G401 (cell line): ENCODE data around the gene OR6A2. TPM values are rescaled to one million over a fixed set of nuclear protein-coding genes. Genes with fewer than 3 reads are reported as not detected.
"Not testable (repeated sequence)": the region's sequence is repeated elsewhere in the genome, so short reads cannot be mapped to it uniquely, and the experiment has no call there.

Source experiments
- DNase-seq: peaks from one replicate; pipeline ENCODE4 v3.0.0-alpha.2; 2015; ENCODE audit warnings: low spot score
- in situ Hi-C: cut with HindIII; loops from 2 replicates; pipeline ENCODE4 v1.10.0; 2016; ENCODE audit warnings: low sequenced_read_pairs, mixed read lengths
- total RNA-seq: library from RNA; depleted of rRNA; stranded (reverse); fragments of >200 nt; shearing (Covaris generic); gene quantifications from 2 replicates; pipeline ENCODE4 v1.2.3, GENCODE V29; 2014; rRNA removed

OR6A2 gene
- total RNA-seq = 0.24 TPM in 1 of 2 replicates, not detected in the other

- in situ Hi-C loops = no loop called here
- no peak for DNase-seq
These were observed at the start of gene OR6A2 for GRCh38 chr11:6799402-6799801. Gene OR6A2, minus strand, starts transcription at chr11:6799689. Its CDS starts 3,981 bp downstream, at chr11:6795708.

- DNase-seq = no peak
- in situ Hi-C loops = no loop called here
These were observed 45.9 kb upstream of the OR6A2 start, which contains the start of gene OR10A5 for GRCh38 chr11:6845383-6845782. Gene OR10A5, plus strand, starts transcription at chr11:6845683. Its CDS starts 0 bp downstream, at chr11:6845683.

GRCh38 chr11:6844356-6844755, 44.9 kb upstream of the OR6A2 start:
- in situ Hi-C loops = no loop called here
- no peak for DNase-seq

GRCh38 chr11:6843670-6844069, 44.2 kb upstream of the OR6A2 start:
- in situ Hi-C loops = no loop called here
- no peak for DNase-seq

DNA sequence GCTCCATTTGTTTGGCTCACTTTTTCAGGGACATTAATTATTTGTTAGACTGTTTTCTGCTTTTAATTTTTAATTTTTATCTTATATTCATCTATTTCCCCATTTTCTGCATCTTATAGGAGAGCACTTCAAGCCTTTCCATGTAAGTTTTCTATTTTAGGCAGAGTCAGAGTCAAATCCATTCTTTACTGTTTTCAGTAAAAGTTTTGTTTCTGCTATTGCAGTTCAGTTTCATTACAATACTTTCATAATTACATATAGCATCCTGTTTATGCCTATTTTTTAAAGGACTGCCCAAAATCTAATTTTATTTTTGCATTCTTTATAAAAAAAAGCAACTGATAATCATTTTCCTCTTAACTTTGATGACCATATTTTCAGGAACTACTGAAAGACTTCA, 42.2 kb upstream of the OR6A2 start:
- in situ Hi-C loops = no loop called here

GRCh38 chr11:6834021-6834420, 34.5 kb upstream of the OR6A2 start:
- no peak for DNase-seq
- in situ Hi-C loops = no loop called here

More for the DNA sequence above, 42.2 kb upstream of the OR6A2 start:
- DNase-seq = no peak

DNA sequence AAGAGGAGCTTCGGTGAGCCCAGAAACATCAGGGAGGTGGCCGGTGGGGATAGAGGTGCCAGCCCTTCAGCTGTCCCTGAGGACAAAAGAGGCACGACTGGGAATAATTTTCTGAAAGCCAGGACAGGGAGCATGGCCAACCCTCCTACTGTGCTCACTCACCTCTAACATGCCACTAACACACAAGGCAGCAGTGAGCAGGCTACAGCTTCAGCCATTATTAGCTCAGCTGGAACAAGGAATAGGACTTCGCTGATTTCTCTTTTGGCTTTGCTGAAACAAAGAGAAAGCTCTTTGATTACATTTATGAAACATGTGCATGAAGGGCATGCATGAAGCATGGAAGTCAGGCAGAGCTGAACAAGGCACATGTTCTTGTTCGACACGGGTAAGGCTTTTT, 33.9 kb upstream of the OR6A2 start:
- in situ Hi-C loops = no loop called here
- DNase-seq = no peak

- DNase-seq = no peak
- in situ Hi-C loops = no loop called here
These were observed 28.6 kb upstream of the OR6A2 start for GRCh38 chr11:6828103-6828502.

GRCh38 chr11:6825231-6825744, 25.8 kb upstream of the OR6A2 start:
- in situ Hi-C loops = no loop called here
- no peak for DNase-seq

DNA sequence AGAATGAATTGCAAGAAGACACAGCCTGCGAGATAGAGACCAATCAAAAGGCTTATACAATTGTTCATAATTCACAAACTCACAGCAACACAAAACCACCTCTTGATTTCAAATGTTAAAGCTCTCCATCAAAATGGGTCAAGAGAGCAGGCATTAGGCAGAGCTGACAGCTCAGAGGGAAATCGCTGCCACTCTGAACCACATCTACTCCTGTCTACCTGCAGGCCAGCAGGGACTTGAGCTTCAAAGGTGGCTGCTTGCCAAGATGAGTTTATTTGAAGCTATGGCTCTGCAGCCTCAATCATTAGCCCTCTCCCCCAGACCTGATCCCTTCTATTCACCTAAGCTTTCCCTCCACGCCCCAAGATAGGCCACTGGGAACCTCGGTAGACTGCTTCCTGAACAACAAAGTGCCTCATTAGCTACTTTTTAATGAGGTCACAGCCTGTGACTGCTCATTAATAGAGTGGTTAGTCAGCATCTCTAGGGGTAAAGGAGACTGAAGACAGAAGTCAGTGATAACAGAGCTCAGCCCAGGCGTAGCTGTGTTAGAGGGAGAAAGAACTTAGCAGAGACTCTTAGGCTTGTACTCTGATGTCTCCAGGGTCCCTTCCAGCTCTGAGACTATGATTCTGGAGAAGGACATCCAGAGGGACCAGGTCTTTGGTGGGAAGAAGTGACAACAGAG, 24.8 kb upstream of the OR6A2 start:
- in situ Hi-C loops = no loop called here

DNA sequence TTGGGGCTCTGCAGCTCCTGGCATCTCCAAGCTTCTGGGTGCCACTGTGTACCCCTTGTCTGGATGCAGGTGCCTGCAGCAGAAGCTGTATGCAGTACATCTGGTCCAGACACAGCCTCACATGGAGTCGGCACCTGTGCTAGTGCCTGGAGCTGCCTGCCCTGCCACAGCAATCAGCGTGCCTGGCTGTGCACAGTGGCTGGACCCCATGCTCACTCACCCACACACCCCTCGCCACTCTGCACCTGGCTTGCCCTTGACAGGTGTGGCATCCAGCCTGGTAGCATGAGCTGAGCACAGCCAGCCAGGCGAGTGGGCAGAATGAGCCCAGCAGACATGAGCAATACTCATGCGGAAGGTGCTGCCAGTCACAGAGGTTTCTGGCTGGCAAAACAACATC, 19.5 kb upstream of the OR6A2 start:
- in situ Hi-C loops = no loop called here
- no peak for DNase-seq

More for the DNA sequence above, 24.8 kb upstream of the OR6A2 start:
- DNase-seq = peak; percentile 7

DNA sequence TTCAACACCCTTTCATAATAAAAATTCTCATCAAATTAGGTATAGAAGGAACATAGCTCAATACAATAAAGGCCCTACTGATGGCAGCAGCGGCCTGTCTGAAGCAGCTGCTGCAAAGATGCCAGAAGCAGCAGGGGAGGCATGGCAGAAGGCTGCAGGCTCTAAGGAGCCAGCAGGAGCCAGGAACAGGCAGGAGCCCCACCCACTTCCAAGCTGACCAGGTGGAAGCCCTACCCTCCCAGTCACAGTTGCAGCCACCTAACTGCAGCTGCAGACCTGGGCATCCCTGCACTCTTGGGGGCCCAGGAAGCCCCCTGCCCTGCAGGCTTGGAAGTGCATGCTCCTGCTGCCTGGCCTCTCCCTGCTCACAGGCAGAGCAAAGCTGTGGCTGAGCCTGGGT, 18.2 kb upstream of the OR6A2 start:
- in situ Hi-C loops = no loop called here
- peak; percentile 82 for DNase-seq

GRCh38 chr11:6813656-6814055, 14.2 kb upstream of the OR6A2 start:
- DNase-seq = no peak

GRCh38 chr11:6812390-6813005, 13.0 kb upstream of the OR6A2 start:
- in situ Hi-C loops = no loop called here
- peak; percentile 30 for DNase-seq

More at GRCh38 chr11:6813656-6814055, 14.2 kb upstream of the OR6A2 start:
- in situ Hi-C loops = no loop called here

- DNase-seq, in situ Hi-C loops: not testable (repeated sequence)
These were observed 1.6 kb upstream of the OR6A2 start for GRCh38 chr11:6801075-6801474.

GRCh38 chr11:6794639-6795038, 4.8 kb downstream of the OR6A2 start:
- DNase-seq = no peak
- in situ Hi-C loops = no loop called here

DNA sequence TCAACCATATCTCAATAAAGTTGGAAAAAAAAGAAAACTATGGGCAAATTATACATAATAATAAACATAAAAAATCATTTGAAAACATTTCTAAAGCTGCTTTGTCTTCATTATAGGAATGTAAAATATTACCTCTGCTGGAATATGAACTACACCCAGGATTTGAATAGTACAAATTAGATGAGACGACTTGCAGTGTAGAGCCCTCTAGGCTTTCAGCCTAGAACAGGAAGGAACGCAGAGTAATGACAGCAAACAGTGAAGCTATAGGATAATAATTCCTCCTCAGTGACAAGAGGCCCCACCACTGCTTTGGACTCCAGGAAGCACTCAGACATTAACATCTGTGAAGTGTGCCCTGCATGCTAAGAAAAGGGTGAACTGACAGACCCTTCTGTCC, 8.9 kb downstream of the OR6A2 start:
- no peak for DNase-seq
- in situ Hi-C loops = no loop called here

GRCh38 chr11:6782720-6783119, 16.8 kb downstream of the OR6A2 start, which contains the start of gene OR2AG1:
Gene OR2AG1, plus strand, starts transcription at chr11:6783020. Its CDS starts 2,018 bp downstream, at chr11:6785038.
- DNase-seq = no peak
- in situ Hi-C loops = no loop called here

- in situ Hi-C loops = no loop called here
- DNase-seq = no peak
These were observed 18.7 kb downstream of the OR6A2 start for GRCh38 chr11:6780829-6781228.

DNA sequence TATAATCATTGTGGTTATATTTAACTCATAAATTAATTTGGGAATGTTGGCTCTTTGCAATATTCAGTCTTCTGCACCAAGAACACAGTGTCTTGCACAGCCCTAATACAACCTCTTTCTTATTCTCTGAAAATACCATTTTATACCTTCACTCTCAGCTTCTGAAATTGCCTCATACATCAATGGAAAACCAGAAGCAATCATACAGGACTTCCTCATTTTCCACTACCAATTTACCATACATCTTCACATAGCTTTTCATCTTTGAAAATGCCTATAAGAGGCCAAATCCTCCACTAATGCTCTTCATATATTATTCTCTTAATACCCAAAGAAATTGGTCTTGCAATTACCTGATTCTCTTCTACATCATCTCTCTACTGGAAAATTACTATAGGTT, 21.0 kb downstream of the OR6A2 start:
- in situ Hi-C loops = no loop called here

More for the DNA sequence above, 21.0 kb downstream of the OR6A2 start:
- no peak for DNase-seq
